Mesenchymal stem cell (in vitro differentiated cells and primary cell): ENCODE measurements around the gene RP2.

Source experiments
- DNase-seq: peaks from one replicate; pipeline ENCODE4 v3.0.0-alpha.2; 2013
- H2AFZ ChIP-seq: one replicate; pipeline ENCODE4 v1.6.1; 2013; ENCODE audit warnings: low read depth, mild to moderate bottlenecking, control low read depth, inconsistent platforms, low read length, moderate library complexity
- H2AK5ac ChIP-seq: 2 replicates; pipeline ENCODE4 v1.6.1; 2013; ENCODE audit warnings: low read length, moderate library complexity, mild to moderate bottlenecking, inconsistent platforms; ENCODE audit not compliant: severe bottlenecking
- H2BK120ac ChIP-seq: one replicate; pipeline ENCODE4 v1.6.1; 2013; ENCODE audit warnings: low read depth, mild to moderate bottlenecking, inconsistent platforms, low read length, moderate library complexity
- H2BK12ac ChIP-seq, 2 experiments: one replicate each; pipeline ENCODE4 v1.6.1; 2013; ENCODE audit warnings: inconsistent platforms in 2 of 2, low read length in 2 of 2, mild to moderate bottlenecking in 2 of 2, moderate library complexity in 2 of 2, control low read depth in 1 of 2
- H2BK15ac ChIP-seq: one replicate; pipeline ENCODE4 v1.6.1; 2013; ENCODE audit warnings: mild to moderate bottlenecking, low read depth, inconsistent platforms; ENCODE audit not compliant: poor library complexity, severe bottlenecking
- H2BK5ac ChIP-seq: 2 replicates; pipeline ENCODE4 v1.6.1; 2013; ENCODE audit warnings: low read depth, mild to moderate bottlenecking, low read length, control low read depth, inconsistent platforms; ENCODE audit not compliant: poor library complexity, severe bottlenecking
- H3K14ac ChIP-seq, 2 experiments: one replicate each; pipeline ENCODE4 v1.6.1; 2013; ENCODE audit warnings: inconsistent platforms in 2 of 2, low read length in 2 of 2, control low read depth in 1 of 2, mild to moderate bottlenecking in 1 of 2, moderate library complexity in 1 of 2
- H3K18ac ChIP-seq, 2 experiments: one replicate each; pipeline ENCODE4 v1.6.1; 2013; ENCODE audit warnings: inconsistent platforms in 2 of 2, low read length in 2 of 2, control low read depth in 1 of 2, low read depth in 1 of 2, mild to moderate bottlenecking in 1 of 2
- H3K23ac ChIP-seq, 2 experiments: one replicate each; pipeline ENCODE4 v1.6.1; 2013; ENCODE audit warnings: inconsistent platforms in 2 of 2, low read length in 2 of 2, mild to moderate bottlenecking in 2 of 2, moderate library complexity in 2 of 2, control low read depth in 1 of 2
- H3K27ac ChIP-seq: 2 replicates; pipeline ENCODE4 v1.5.1; 2013; ENCODE audit warnings: mild to moderate bottlenecking, moderate library complexity, low read length, control low read depth, inconsistent platforms; ENCODE audit not compliant: poor library complexity, severe bottlenecking
- H3K27me3 ChIP-seq, 2 experiments: 2 replicates each; pipeline versions ENCODE4 v1.6.1 to v1.7.0; 2013; ENCODE audit warnings: low read length in 2 of 2, mild to moderate bottlenecking in 2 of 2, moderate library complexity in 2 of 2, control low read depth in 1 of 2, inconsistent platforms in 1 of 2; ENCODE audit not compliant: control insufficient read depth in 1 of 2, insufficient read depth in 1 of 2
- H3K36me3 ChIP-seq, 2 experiments: 2 replicates each; pipeline versions ENCODE4 v1.6.1 to v1.7.0; 2013; ENCODE audit warnings: low read length in 2 of 2, control low read depth in 1 of 2, inconsistent platforms in 1 of 2, low read depth in 1 of 2, mild to moderate bottlenecking in 1 of 2; ENCODE audit not compliant: insufficient read depth in 2 of 2, control insufficient read depth in 1 of 2
- H3K4ac ChIP-seq, 2 experiments: one replicate each; pipeline ENCODE4 v1.6.1; 2013; ENCODE audit warnings: inconsistent platforms in 2 of 2, low read length in 2 of 2, mild to moderate bottlenecking in 2 of 2, moderate library complexity in 2 of 2, control low read depth in 1 of 2, low read depth in 1 of 2
- H3K4me1 ChIP-seq: 2 replicates; pipeline ENCODE4 v1.6.1; 2013; ENCODE audit warnings: low read depth, low read length, control low read depth; ENCODE audit not compliant: control insufficient read depth, insufficient read depth
- H3K4me2 ChIP-seq: 2 replicates; pipeline ENCODE4 v1.6.1; 2013; ENCODE audit warnings: low read length, mild to moderate bottlenecking, inconsistent platforms; ENCODE audit not compliant: poor library complexity, severe bottlenecking
- H3K4me3 ChIP-seq, 2 experiments: 2 replicates each; pipeline versions ENCODE4 v1.5.1 to v1.7.0; 2013; ENCODE audit warnings: low read length in 2 of 2, mild to moderate bottlenecking in 2 of 2, control low read depth in 1 of 2, low read depth in 1 of 2; ENCODE audit not compliant: insufficient read depth in 1 of 2
- H3K79me1 ChIP-seq: replicated peaks from 2 replicates; pipeline ENCODE4 v1.6.1; 2013; ENCODE audit warnings: mild to moderate bottlenecking, control low read depth, low read length, inconsistent platforms; ENCODE audit not compliant: poor library complexity, severe bottlenecking
- H3K9ac ChIP-seq: 2 replicates; pipeline ENCODE4 v1.7.0; 2013; ENCODE audit warnings: mild to moderate bottlenecking, low read length, moderate library complexity
- H3K9me3 ChIP-seq: 2 replicates; pipeline ENCODE4 v1.7.0; 2013; ENCODE audit warnings: mild to moderate bottlenecking, low read length; ENCODE audit not compliant: control insufficient read depth
- H4K8ac ChIP-seq: one replicate; pipeline ENCODE4 v1.6.1; 2013; ENCODE audit warnings: inconsistent platforms, mild to moderate bottlenecking, low read length, moderate library complexity
- H4K91ac ChIP-seq: one replicate; pipeline ENCODE4 v1.6.1; 2013; ENCODE audit warnings: mild to moderate bottlenecking, low read length, inconsistent platforms
- WGBS: methylation state at CpG from one replicate; pipeline ENCODE4 v1.1.7; 2013; ENCODE audit warnings: mixed read lengths; 5-methylcytosine and 5-hydroxymethylcytosine counted together

RP2 gene

DNA sequence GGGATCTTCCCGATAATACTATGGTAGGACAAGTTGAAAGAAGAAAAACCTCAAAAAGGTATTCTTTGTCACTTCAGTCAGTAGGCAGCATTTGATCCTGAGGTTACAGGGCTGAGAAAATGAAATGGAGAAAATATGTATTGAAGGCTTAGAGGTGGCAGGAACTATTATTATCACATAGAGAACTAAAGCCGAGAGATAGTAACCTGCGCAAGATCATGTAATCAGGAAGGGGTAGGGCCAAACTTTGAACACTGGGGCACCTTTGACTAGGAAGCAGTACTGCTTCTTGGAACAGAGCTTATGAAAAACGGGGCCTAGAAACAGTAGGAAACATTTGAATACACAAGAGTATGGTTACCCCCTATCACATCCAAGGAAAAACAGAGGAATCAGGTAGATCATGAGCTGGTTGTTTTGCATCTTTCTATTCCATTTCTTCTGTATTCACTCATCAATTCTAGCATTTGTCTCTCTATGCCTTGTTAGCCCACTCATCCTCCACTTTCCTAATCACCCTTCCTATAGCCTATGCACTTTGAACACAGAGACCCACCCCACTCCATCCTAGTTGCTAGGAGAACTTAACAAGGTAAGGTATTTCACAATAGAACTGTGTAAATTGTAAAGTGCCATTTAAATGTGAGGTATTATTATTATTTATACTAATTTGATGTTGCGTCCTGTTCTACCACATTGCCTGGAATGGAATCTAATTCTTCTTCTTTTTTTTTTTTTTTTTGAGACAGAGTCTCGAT, 43.3 kb upstream of the RP2 start:
- no peaks in the 10 kb centered on the region for H3K36me3 ChIP-seq
- no peak overlapping the region for H3K18ac ChIP-seq
- H3K4me2 ChIP-seq = no peak overlapping the region
- no peaks in the 10 kb centered on the region for H3K9me3 ChIP-seq
- H3K79me1 ChIP-seq = no peaks in the 10 kb centered on the region
- H3K4me3 ChIP-seq = no peak overlapping the region
- no peak overlapping the region for H2BK120ac ChIP-seq
- H3K27me3 ChIP-seq = no peaks in the 10 kb centered on the region
- WGBS = 97% methylated on average over 5 of the region's 6 CpGs
- H3K27ac ChIP-seq = no peak overlapping the region
- no peak overlapping the region for H2BK12ac ChIP-seq
- H3K9ac ChIP-seq = no peak overlapping the region
- H2BK15ac ChIP-seq = no peak overlapping the region
- no peak overlapping the region for H2BK5ac ChIP-seq
- no peak overlapping the region for H2AK5ac ChIP-seq
- no peak overlapping the region for H2AFZ ChIP-seq
- no peak overlapping the region for H3K23ac ChIP-seq
- no peak overlapping the region for H3K4ac ChIP-seq
- DNase-seq = no peak
- H3K4me1 ChIP-seq = peaks cover 4% of the 10 kb centered on the region
- no peak overlapping the region for H4K8ac ChIP-seq
- no peak overlapping the region for H3K14ac ChIP-seq
- no peak overlapping the region for H4K91ac ChIP-seq

- H4K91ac ChIP-seq = no peak overlapping the region
- no peak overlapping the region for H3K9ac ChIP-seq
- H3K79me1 ChIP-seq = no peaks in the 10 kb centered on the region
- H4K8ac ChIP-seq = no peak overlapping the region
- no peak overlapping the region for H3K14ac ChIP-seq
- no peak overlapping the region for H2BK120ac ChIP-seq
- no peak overlapping the region for H2AFZ ChIP-seq
- H3K27me3 ChIP-seq = peaks cover 0 to 5% of the 10 kb centered on the region in 2 experiments
- WGBS = 60% methylated on average over 5 of the region's 8 CpGs
- no peak overlapping the region for H3K4ac ChIP-seq
- no peaks in the 10 kb centered on the region for H3K36me3 ChIP-seq
- H3K9me3 ChIP-seq = no peaks in the 10 kb centered on the region
- no peak overlapping the region for H3K27ac ChIP-seq
- DNase-seq = peak; percentile 61
- H2BK5ac ChIP-seq = no peak overlapping the region
- no peak overlapping the region for H2AK5ac ChIP-seq
- peaks cover 4% of the 10 kb centered on the region for H3K4me1 ChIP-seq
- no peak overlapping the region for H2BK12ac ChIP-seq
- H3K18ac ChIP-seq = no peak overlapping the region
- H3K23ac ChIP-seq = no peak overlapping the region
- H3K4me2 ChIP-seq = no peak overlapping the region
- H3K4me3 ChIP-seq = no peak overlapping the region
- H2BK15ac ChIP-seq = no peak overlapping the region
These were observed 40.2 kb upstream of the RP2 start for GRCh38 chrX:46796574-46797191.

DNA sequence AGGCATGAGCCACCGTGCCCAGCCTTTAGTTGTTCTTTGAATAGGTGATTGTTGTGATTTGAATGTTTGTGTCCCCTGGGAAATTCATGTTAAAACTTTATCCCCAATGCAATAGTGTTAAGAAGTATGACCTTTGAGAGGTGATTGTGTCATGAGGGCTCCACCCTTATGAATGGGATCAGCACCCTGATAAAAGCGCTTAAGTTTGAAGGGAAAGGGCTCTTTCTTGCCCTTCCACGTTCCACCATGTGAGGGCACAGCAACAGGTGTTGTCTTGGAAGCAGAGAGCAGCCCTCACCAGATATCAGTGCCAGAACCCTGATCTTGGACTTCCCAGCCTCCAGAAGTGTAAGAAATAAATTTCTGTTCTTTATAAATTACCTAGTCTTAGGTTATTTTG, 33.7 kb upstream of the RP2 start:
- Histone ChIP-seq H3K27me3 (peaks cover 0 to 24% of the 10 kb centered on the region in 2 experiments), H3K14ac (no peak overlapping the region), H2BK5ac (no peak overlapping the region), H3K27ac (no peak overlapping the region), H2AK5ac (no peak overlapping the region), H3K4me3 (no peak overlapping the region), H3K23ac (no peak overlapping the region), H3K4me1 (no peaks in the 10 kb centered on the region), H2AFZ (no peak overlapping the region), H2BK15ac (no peak overlapping the region), H3K9me3 (no peaks in the 10 kb centered on the region), H2BK12ac (no peak overlapping the region), H2BK120ac (no peak overlapping the region), H3K9ac (no peak overlapping the region), H3K4me2 (no peak overlapping the region), H3K79me1 (no peaks in the 10 kb centered on the region), H4K8ac (no peak overlapping the region), H3K36me3 (no peaks in the 10 kb centered on the region), H3K4ac (no peak overlapping the region), H3K18ac (no peak overlapping the region), H4K91ac (no peak overlapping the region)
- no peak for DNase-seq
- 69% methylated on average over 3 of the region's 3 CpGs for WGBS

- H3K4ac ChIP-seq = no peak overlapping the region
- no peak overlapping the region for H4K8ac ChIP-seq
- no peak overlapping the region for H3K14ac ChIP-seq
These were observed 31.6 kb upstream of the RP2 start for GRCh38 chrX:46805270-46805669.

More at GRCh38 chrX:46805270-46805669, 31.6 kb upstream of the RP2 start:
- H3K4me2 ChIP-seq = no peak overlapping the region
- no peak overlapping the region for H2BK15ac ChIP-seq
- peaks cover 0 to 34% of the 10 kb centered on the region in 2 experiments for H3K27me3 ChIP-seq
- no peak overlapping the region for H3K27ac ChIP-seq
- no peak overlapping the region for H3K4me3 ChIP-seq
- no peak for DNase-seq
- no peak overlapping the region for H2AK5ac ChIP-seq
- H3K4me1 ChIP-seq = no peaks in the 10 kb centered on the region
- H3K23ac ChIP-seq = no peak overlapping the region
- H2BK120ac ChIP-seq = no peak overlapping the region
- H2BK5ac ChIP-seq = no peak overlapping the region
- H3K79me1 ChIP-seq = no peaks in the 10 kb centered on the region
- H3K9ac ChIP-seq = no peak overlapping the region
- H3K36me3 ChIP-seq = no peaks in the 10 kb centered on the region
- H3K9me3 ChIP-seq = no peaks in the 10 kb centered on the region
- H2AFZ ChIP-seq = no peak overlapping the region
- no peak overlapping the region for H2BK12ac ChIP-seq
- 86% methylated on average over 1 of the region's 2 CpGs for WGBS
- no peak overlapping the region for H3K18ac ChIP-seq
- H4K91ac ChIP-seq = no peak overlapping the region
